Fibroblast of skin of abdomen (primary cell): ENCODE data around the gene ZNF445.
"Not testable (repeated sequence)": the region's sequence is repeated elsewhere in the genome, so short reads cannot be mapped to it uniquely, and the experiment has no call there.

Experiments
- DNase-seq: peaks from one replicate; pipeline ENCODE4 v3.0.0-alpha.2; 2013

ZNF445 gene

GRCh38 chr3:44398853-44399252 lies 78.6 kb downstream of the ZNF445 start:
- DNase-seq, result no peak

GRCh38 chr3:44398271-44398670 lies 79.2 kb downstream of the ZNF445 start:
- not testable (repeated sequence) for DNase-seq

- no peak for DNase-seq
Observed at GRCh38 chr3:44396200-44397171, 81.0 kb downstream of the ZNF445 start.

DNA sequence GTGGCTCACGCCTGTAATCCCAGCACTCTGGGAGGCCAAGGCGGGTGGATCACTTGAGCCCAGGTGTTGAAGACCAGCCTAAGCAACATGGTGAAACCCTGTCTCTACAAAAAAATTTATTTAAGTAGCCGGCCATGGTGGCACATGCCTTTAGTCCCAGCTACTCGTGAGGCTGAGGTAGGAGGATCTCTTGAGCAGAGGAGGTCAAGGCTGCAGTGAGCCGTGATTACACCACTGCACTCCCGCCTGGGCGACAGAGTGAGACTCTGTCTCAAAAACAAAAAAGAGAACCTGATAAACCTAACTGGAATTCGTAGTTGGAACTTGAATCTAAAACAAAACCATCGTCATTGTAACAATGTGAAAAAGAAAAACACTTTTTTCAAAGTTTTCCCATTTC lies 81.8 kb downstream of the ZNF445 start:
- DNase-seq, result no peak

- no peak for DNase-seq
Observed at GRCh38 chr3:44392489-44392888, 85.0 kb downstream of the ZNF445 start.

DNA sequence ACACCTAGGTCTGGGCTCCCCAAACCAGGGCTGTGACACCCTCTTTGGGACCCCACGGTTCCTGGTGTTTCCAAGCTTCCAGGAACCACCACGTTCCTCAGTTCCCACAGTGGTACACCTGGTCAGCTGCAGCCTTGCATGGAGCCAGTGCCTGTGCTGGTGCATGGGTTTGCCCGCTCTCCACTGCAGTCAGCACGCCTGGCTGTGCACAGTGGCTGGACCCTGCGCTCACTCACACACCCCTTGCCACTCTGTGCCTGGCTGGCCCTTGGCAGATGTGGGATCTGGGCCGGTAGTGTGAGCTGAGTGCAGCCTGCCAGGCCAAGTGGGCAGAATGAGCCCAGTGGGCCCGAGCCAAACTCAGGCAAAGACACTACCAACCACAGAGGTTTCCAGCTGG lies 90.1 kb downstream of the ZNF445 start:
- DNase-seq, result no peak
